VCaP (cell line): ENCODE data around the gene SLC31A1.

Experiments used
- H3K27ac ChIP-seq: fragments of 450-650 bp; 2 replicates; pipeline ENCODE4 v1.5.1; 2017
- CTCF ChIP-seq: fragments of 450-650 bp; conservative IDR thresholded peaks from 2 replicates; pipeline ENCODE4 v1.5.1; 2017; ENCODE audit warnings: mild to moderate bottlenecking, moderate library complexity

The SLC31A1 gene

DNA sequence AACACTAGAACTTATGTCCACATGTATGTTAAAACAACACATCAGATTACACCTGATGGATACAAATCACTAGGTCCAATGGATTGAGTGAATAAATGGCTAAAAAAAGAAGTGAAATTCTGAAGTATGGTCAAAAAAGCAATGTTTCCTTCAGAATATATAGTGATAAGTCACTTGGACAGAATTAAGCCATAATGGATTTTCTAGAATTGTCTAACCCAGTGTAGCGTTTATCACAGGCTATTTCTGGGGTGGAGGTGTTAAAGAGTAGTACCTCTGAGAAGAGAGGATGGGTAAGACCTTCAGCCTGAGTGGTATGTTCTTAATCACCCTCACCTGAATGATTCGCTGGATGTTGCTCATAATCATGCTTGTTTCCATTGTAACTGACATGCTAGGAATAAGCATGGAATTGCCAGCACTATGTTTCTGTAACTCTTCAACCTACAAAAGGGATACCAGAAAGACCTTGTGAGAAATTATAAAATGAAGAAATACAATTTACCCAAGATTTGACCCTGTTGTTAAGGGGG is 37.3 kb upstream of the SLC31A1 start:
- H3K27ac ChIP-seq, result no peak overlapping the region

GRCh38 chr9:113184539-113184938 is 36.8 kb upstream of the SLC31A1 start:
- TF ChIP-seq CTCF, result no peak
- no peak overlapping the region for H3K27ac ChIP-seq

More for the DNA sequence above, 37.3 kb upstream of the SLC31A1 start:
- no peak for TF ChIP-seq CTCF

DNA sequence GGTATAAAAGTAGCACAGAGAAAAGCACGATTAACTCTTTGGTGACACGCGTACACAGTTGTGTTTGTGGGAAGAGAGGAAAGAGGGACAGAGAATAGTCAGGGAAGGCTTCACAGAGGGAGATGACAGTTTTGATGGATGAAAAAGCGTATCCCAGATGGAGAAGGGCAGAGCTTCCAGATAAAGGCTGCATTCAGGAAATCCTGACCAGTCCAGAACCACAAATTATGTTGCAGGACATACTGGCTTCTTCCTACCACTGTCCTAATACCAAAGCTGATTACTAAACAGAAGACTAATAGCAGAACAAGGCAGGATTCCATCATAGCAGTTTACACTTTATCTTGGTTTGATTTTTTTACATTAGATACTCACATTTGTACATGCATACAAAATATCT is 36.1 kb upstream of the SLC31A1 start:
- no peak for TF ChIP-seq CTCF
- H3K27ac ChIP-seq, result no peak overlapping the region

- TF ChIP-seq CTCF, result no peak
- H3K27ac ChIP-seq, result no peak overlapping the region
These were observed 35.1 kb upstream of the SLC31A1 start for GRCh38 chr9:113186137-113186755.

GRCh38 chr9:113187929-113188595 is 33.3 kb upstream of the SLC31A1 start:
- no peak for TF ChIP-seq CTCF
- H3K27ac ChIP-seq, result no peak overlapping the region

DNA sequence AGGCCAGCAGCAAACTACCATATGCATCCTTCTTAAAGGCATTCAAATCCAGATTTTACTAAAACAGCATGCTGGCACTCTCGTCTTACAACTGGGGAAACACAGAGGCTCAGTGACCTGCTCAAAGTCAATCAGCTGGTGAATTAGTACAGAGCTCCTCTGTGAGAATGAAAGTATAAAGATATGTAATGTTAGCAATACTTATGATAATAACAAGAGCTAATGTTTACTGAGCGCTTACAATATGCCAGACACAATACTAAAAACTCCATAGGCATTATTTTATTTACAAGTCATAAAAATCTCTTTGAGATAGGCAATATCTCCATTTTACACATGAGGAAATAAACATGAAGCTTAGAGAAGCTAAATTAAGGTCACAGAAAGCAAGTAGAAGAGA is 28.9 kb upstream of the SLC31A1 start:
- peak overlapping the region; percentile 1; the same call in 1 of the 2 replicates for H3K27ac ChIP-seq
- no peak for TF ChIP-seq CTCF

DNA sequence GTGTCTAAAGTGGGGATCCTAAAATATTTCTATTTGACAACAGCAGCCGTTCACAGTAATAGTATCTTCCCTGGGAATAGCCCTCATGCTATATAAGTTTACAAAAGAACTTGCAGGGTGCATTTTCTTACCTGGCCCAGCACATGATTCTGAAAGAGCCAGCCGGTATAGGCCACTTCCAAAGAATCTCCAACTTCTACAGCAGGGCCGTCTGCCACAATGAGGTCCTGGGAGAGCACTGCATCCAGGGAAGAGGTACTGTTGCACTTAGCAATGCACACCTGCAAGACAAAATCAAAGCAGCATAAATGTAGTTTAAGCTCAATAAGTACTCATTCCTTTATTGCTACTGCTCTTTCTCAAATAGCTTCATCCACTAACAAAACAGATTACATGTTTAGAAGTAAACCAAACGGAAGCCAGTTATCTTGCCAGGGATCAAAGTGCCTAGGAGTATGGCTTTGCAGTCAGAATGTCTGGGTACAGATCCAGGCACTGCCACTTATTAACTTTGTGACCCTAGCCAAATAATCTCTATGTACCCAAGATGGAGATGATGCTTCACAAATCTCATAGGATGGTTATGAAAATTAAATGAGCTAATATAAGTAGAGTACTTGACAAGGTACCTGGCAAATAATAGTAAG is 21.5 kb upstream of the SLC31A1 start:
- TF ChIP-seq CTCF, result no peak
- H3K27ac ChIP-seq, result no peak overlapping the region
